Mesenchymal stem cell (in vitro differentiated cells and primary cell): ENCODE data around the gene CASS4.

Experiments
- DNase-seq: peaks from one replicate; pipeline ENCODE4 v3.0.0-alpha.2; 2013
- H2AFZ ChIP-seq: one replicate; pipeline ENCODE4 v1.6.1; 2013; ENCODE audit warnings: low read depth, mild to moderate bottlenecking, control low read depth, inconsistent platforms, low read length, moderate library complexity
- H2AK5ac ChIP-seq: 2 replicates; pipeline ENCODE4 v1.6.1; 2013; ENCODE audit warnings: low read length, moderate library complexity, mild to moderate bottlenecking, inconsistent platforms; ENCODE audit not compliant: severe bottlenecking
- H2BK120ac ChIP-seq: one replicate; pipeline ENCODE4 v1.6.1; 2013; ENCODE audit warnings: low read depth, mild to moderate bottlenecking, inconsistent platforms, low read length, moderate library complexity
- H2BK12ac ChIP-seq, 2 experiments: one replicate each; pipeline ENCODE4 v1.6.1; 2013; ENCODE audit warnings: inconsistent platforms in 2 of 2, low read length in 2 of 2, mild to moderate bottlenecking in 2 of 2, moderate library complexity in 2 of 2, control low read depth in 1 of 2
- H2BK15ac ChIP-seq: one replicate; pipeline ENCODE4 v1.6.1; 2013; ENCODE audit warnings: mild to moderate bottlenecking, low read depth, inconsistent platforms; ENCODE audit not compliant: poor library complexity, severe bottlenecking
- H2BK5ac ChIP-seq: 2 replicates; pipeline ENCODE4 v1.6.1; 2013; ENCODE audit warnings: low read depth, mild to moderate bottlenecking, low read length, control low read depth, inconsistent platforms; ENCODE audit not compliant: poor library complexity, severe bottlenecking
- H3K14ac ChIP-seq, 2 experiments: one replicate each; pipeline ENCODE4 v1.6.1; 2013; ENCODE audit warnings: inconsistent platforms in 2 of 2, low read length in 2 of 2, control low read depth in 1 of 2, mild to moderate bottlenecking in 1 of 2, moderate library complexity in 1 of 2
- H3K18ac ChIP-seq, 2 experiments: one replicate each; pipeline ENCODE4 v1.6.1; 2013; ENCODE audit warnings: inconsistent platforms in 2 of 2, low read length in 2 of 2, control low read depth in 1 of 2, low read depth in 1 of 2, mild to moderate bottlenecking in 1 of 2
- H3K23ac ChIP-seq, 2 experiments: one replicate each; pipeline ENCODE4 v1.6.1; 2013; ENCODE audit warnings: inconsistent platforms in 2 of 2, low read length in 2 of 2, mild to moderate bottlenecking in 2 of 2, moderate library complexity in 2 of 2, control low read depth in 1 of 2
- H3K27ac ChIP-seq: 2 replicates; pipeline ENCODE4 v1.5.1; 2013; ENCODE audit warnings: mild to moderate bottlenecking, moderate library complexity, low read length, control low read depth, inconsistent platforms; ENCODE audit not compliant: poor library complexity, severe bottlenecking
- H3K27me3 ChIP-seq, 2 experiments: 2 replicates each; pipeline versions ENCODE4 v1.6.1 to v1.7.0; 2013; ENCODE audit warnings: low read length in 2 of 2, mild to moderate bottlenecking in 2 of 2, moderate library complexity in 2 of 2, control low read depth in 1 of 2, inconsistent platforms in 1 of 2; ENCODE audit not compliant: control insufficient read depth in 1 of 2, insufficient read depth in 1 of 2
- H3K36me3 ChIP-seq, 2 experiments: 2 replicates each; pipeline versions ENCODE4 v1.6.1 to v1.7.0; 2013; ENCODE audit warnings: low read length in 2 of 2, control low read depth in 1 of 2, inconsistent platforms in 1 of 2, low read depth in 1 of 2, mild to moderate bottlenecking in 1 of 2; ENCODE audit not compliant: insufficient read depth in 2 of 2, control insufficient read depth in 1 of 2
- H3K4ac ChIP-seq, 2 experiments: one replicate each; pipeline ENCODE4 v1.6.1; 2013; ENCODE audit warnings: inconsistent platforms in 2 of 2, low read length in 2 of 2, mild to moderate bottlenecking in 2 of 2, moderate library complexity in 2 of 2, control low read depth in 1 of 2, low read depth in 1 of 2
- H3K4me1 ChIP-seq: 2 replicates; pipeline ENCODE4 v1.6.1; 2013; ENCODE audit warnings: low read depth, low read length, control low read depth; ENCODE audit not compliant: control insufficient read depth, insufficient read depth
- H3K4me2 ChIP-seq: 2 replicates; pipeline ENCODE4 v1.6.1; 2013; ENCODE audit warnings: low read length, mild to moderate bottlenecking, inconsistent platforms; ENCODE audit not compliant: poor library complexity, severe bottlenecking
- H3K4me3 ChIP-seq, 2 experiments: 2 replicates each; pipeline versions ENCODE4 v1.5.1 to v1.7.0; 2013; ENCODE audit warnings: low read length in 2 of 2, mild to moderate bottlenecking in 2 of 2, control low read depth in 1 of 2, low read depth in 1 of 2; ENCODE audit not compliant: insufficient read depth in 1 of 2
- H3K79me1 ChIP-seq: replicated peaks from 2 replicates; pipeline ENCODE4 v1.6.1; 2013; ENCODE audit warnings: mild to moderate bottlenecking, control low read depth, low read length, inconsistent platforms; ENCODE audit not compliant: poor library complexity, severe bottlenecking
- H3K9ac ChIP-seq: 2 replicates; pipeline ENCODE4 v1.7.0; 2013; ENCODE audit warnings: mild to moderate bottlenecking, low read length, moderate library complexity
- H3K9me3 ChIP-seq: 2 replicates; pipeline ENCODE4 v1.7.0; 2013; ENCODE audit warnings: mild to moderate bottlenecking, low read length; ENCODE audit not compliant: control insufficient read depth
- H4K8ac ChIP-seq: one replicate; pipeline ENCODE4 v1.6.1; 2013; ENCODE audit warnings: inconsistent platforms, mild to moderate bottlenecking, low read length, moderate library complexity
- H4K91ac ChIP-seq: one replicate; pipeline ENCODE4 v1.6.1; 2013; ENCODE audit warnings: mild to moderate bottlenecking, low read length, inconsistent platforms
- WGBS: methylation state at CpG from one replicate; pipeline ENCODE4 v1.1.7; 2013; ENCODE audit warnings: mixed read lengths; 5-methylcytosine and 5-hydroxymethylcytosine counted together

CASS4 gene

GRCh38 chr20:56423886-56424285, 11.8 kb downstream of the CASS4 start:
- Histone ChIP-seq H2BK12ac (no peak overlapping the region), H2BK5ac (no peak overlapping the region), H3K27me3 (peaks cover 0 to 18% of the 10 kb centered on the region in 2 experiments), H4K91ac (no peak overlapping the region), H3K4ac (no peak overlapping the region), H2AK5ac (no peak overlapping the region), H3K9ac (no peak overlapping the region), H2BK120ac (no peak overlapping the region), H3K18ac (no peak overlapping the region), H2BK15ac (no peak overlapping the region), H3K14ac (no peak overlapping the region), H3K23ac (no peak overlapping the region), H3K4me1 (peaks cover 15% of the 10 kb centered on the region), H3K79me1 (no peaks in the 10 kb centered on the region), H3K4me2 (no peak overlapping the region), H3K36me3 (no peaks in the 10 kb centered on the region), H3K9me3 (no peaks in the 10 kb centered on the region), H4K8ac (no peak overlapping the region), H2AFZ (no peak overlapping the region), H3K4me3 (no peak overlapping the region), H3K27ac (no peak overlapping the region)
- 77% methylated on average over 1 of the region's 1 CpG for WGBS
- no peak for DNase-seq

DNA sequence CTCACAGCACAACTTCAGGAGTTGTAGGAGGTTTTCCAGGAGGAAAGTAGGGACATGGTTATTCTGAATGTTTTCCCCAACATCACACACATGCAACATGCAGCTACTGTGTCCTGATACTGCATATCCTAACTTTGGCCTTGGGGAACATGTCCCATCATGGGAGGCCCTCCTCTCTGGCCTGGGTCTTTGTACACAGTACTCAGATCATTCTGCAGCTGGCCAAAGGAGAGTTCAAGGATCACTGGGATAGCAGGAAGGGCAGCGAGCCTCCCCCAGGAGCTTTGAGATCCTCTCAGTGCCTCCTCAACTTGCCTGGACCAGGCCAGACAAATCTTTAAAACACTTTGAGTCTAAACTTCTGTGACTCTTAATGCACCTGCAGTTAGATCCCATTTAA, 12.9 kb downstream of the CASS4 start:
- no peak overlapping the region for H4K8ac ChIP-seq
- no peak overlapping the region for H3K4me2 ChIP-seq
- no peak overlapping the region for H3K9ac ChIP-seq
- H3K4ac ChIP-seq = no peak overlapping the region
- H2BK12ac ChIP-seq = no peak overlapping the region
- peaks cover 19% of the 10 kb centered on the region for H3K4me1 ChIP-seq
- H3K9me3 ChIP-seq = no peaks in the 10 kb centered on the region
- no peak overlapping the region for H2AFZ ChIP-seq
- no peak overlapping the region for H3K14ac ChIP-seq
- no peak overlapping the region for H3K23ac ChIP-seq
- H3K36me3 ChIP-seq = no peaks in the 10 kb centered on the region
- no peak overlapping the region for H3K27ac ChIP-seq
- H2AK5ac ChIP-seq = no peak overlapping the region
- 89% methylated on average over 1 of the region's 1 CpG for WGBS
- DNase-seq = no peak
- H3K4me3 ChIP-seq = no peak overlapping the region
- no peak overlapping the region for H2BK120ac ChIP-seq
- no peaks in the 10 kb centered on the region for H3K79me1 ChIP-seq
- no peak overlapping the region for H2BK5ac ChIP-seq
- H3K18ac ChIP-seq = no peak overlapping the region
- no peak overlapping the region for H4K91ac ChIP-seq
- peaks cover 0 to 18% of the 10 kb centered on the region in 2 experiments for H3K27me3 ChIP-seq
- H2BK15ac ChIP-seq = no peak overlapping the region

GRCh38 chr20:56426026-56426425, 14.0 kb downstream of the CASS4 start:
- Histone ChIP-seq H3K18ac (no peak overlapping the region), H2BK5ac (no peak overlapping the region), H4K91ac (no peak overlapping the region), H2BK12ac (peak overlapping the region in 1 of 2 experiments; percentile 65), H2BK120ac (no peak overlapping the region), H3K9me3 (no peaks in the 10 kb centered on the region), H3K4me2 (no peak overlapping the region), H2AFZ (no peak overlapping the region), H2BK15ac (no peak overlapping the region), H2AK5ac (no peak overlapping the region), H3K14ac (no peak overlapping the region), H4K8ac (no peak overlapping the region), H3K4me1 (peaks cover 18% of the 10 kb centered on the region), H3K23ac (no peak overlapping the region), H3K4me3 (no peak overlapping the region), H3K27ac (no peak overlapping the region), H3K36me3 (no peaks in the 10 kb centered on the region), H3K27me3 (peaks cover 0 to 18% of the 10 kb centered on the region in 2 experiments), H3K4ac (no peak overlapping the region), H3K79me1 (no peaks in the 10 kb centered on the region), H3K9ac (no peak overlapping the region)
- 90% methylated on average over 8 of the region's 9 CpGs for WGBS
- DNase-seq = no peak

- Histone ChIP-seq H3K27ac (no peak overlapping the region), H3K36me3 (no peaks in the 10 kb centered on the region), H3K27me3 (peaks cover 0 to 18% of the 10 kb centered on the region in 2 experiments), H2AK5ac (no peak overlapping the region), H3K9me3 (no peaks in the 10 kb centered on the region), H2BK5ac (no peak overlapping the region), H3K23ac (no peak overlapping the region), H3K14ac (no peak overlapping the region), H3K4ac (no peak overlapping the region), H2BK15ac (no peak overlapping the region), H4K91ac (no peak overlapping the region), H4K8ac (no peak overlapping the region), H3K9ac (no peak overlapping the region), H2AFZ (no peak overlapping the region), H3K79me1 (no peaks in the 10 kb centered on the region), H3K4me3 (no peak overlapping the region), H2BK12ac (no peak overlapping the region), H3K18ac (no peak overlapping the region), H3K4me1 (peaks cover 14% of the 10 kb centered on the region), H2BK120ac (no peak overlapping the region), H3K4me2 (no peak overlapping the region)
- DNase-seq = no peak
Observed at GRCh38 chr20:56426926-56427325, 14.9 kb downstream of the CASS4 start.
